Mucosa of stomach (tissue), 1 donor: ENCODE results near the gene TNFAIP8L1.

Experiments used
- H3K27me3 ChIP-seq: one replicate; pipeline ENCODE4 v1.7.0; 2013; ENCODE audit warnings: mild to moderate bottlenecking, low read length; ENCODE audit not compliant: control insufficient read depth, insufficient read depth
- H3K36me3 ChIP-seq: one replicate; pipeline ENCODE4 v1.7.0; 2013; ENCODE audit warnings: low read length; ENCODE audit not compliant: control insufficient read depth, insufficient read depth
- H3K4me1 ChIP-seq: one replicate; pipeline ENCODE4 v1.7.0; 2013; ENCODE audit warnings: mild to moderate bottlenecking, low read length; ENCODE audit not compliant: control insufficient read depth, insufficient read depth
- H3K4me3 ChIP-seq: one replicate; pipeline ENCODE4 v1.7.0; 2013; ENCODE audit warnings: low read length
- H3K9ac ChIP-seq: one replicate; pipeline ENCODE4 v1.7.0; 2013; ENCODE audit warnings: mild to moderate bottlenecking, low read length, moderate library complexity
- H3K9me3 ChIP-seq: one replicate; pipeline ENCODE4 v1.7.0; 2013; ENCODE audit warnings: mild to moderate bottlenecking, low read length, moderate library complexity; ENCODE audit not compliant: control insufficient read depth
- donor health status: Pancreatic carcinoma.

The TNFAIP8L1 gene

GRCh38 chr19:4704317-4704673 lies 65.0 kb downstream of the TNFAIP8L1 start:
- no peaks in the 10 kb centered on the region for H3K9me3 ChIP-seq
- peaks cover 12% of the 10 kb centered on the region for H3K36me3 ChIP-seq
- no peak overlapping the region for H3K4me3 ChIP-seq
- no peak overlapping the region for H3K9ac ChIP-seq
- no peaks in the 10 kb centered on the region for H3K4me1 ChIP-seq
- no peaks in the 10 kb centered on the region for H3K27me3 ChIP-seq
